Kidney (tissue), 14 donors: ENCODE measurements around the gene CLASP1. TPM values are rescaled to one million over a fixed set of nuclear protein-coding genes. Genes with fewer than 3 reads are reported as not detected.

ENCODE experiments used
- DNase-seq, 5 donors: peaks; one replicate each; pipeline ENCODE4 v3.0.0-alpha.2; 2013 to 2020
- FAIRE-seq: peaks from 2 replicates; lab custom pipeline; 2012; peaks lifted over from hg19 to GRCh38; lab: Jason Lieb, UNC
- H3K27ac ChIP-seq, 2 donors: one replicate each; pipeline ENCODE4 v1.7.0; 2013; ENCODE audit warnings: low read depth in 2 of 2, low read length in 2 of 2, inconsistent platforms in 1 of 2
- H3K27me3 ChIP-seq: one replicate; pipeline ENCODE4 v1.7.1; 2013; ENCODE audit warnings: low read length, inconsistent platforms; ENCODE audit not compliant: control insufficient read depth, insufficient read depth
- H3K36me3 ChIP-seq, 3 donors: one replicate each; pipeline versions ENCODE4 v1.7.0 to v1.7.1; 2013; ENCODE audit warnings: low read length in 3 of 3, control low read depth in 1 of 3, inconsistent platforms in 1 of 3; ENCODE audit not compliant: insufficient read depth in 3 of 3, control insufficient read depth in 2 of 3
- H3K4me1 ChIP-seq, 3 donors: one replicate each; pipeline versions ENCODE4 v1.7.0 to v1.7.1; 2013; ENCODE audit warnings: low read length in 3 of 3, inconsistent platforms in 1 of 3, low read depth in 1 of 3; ENCODE audit not compliant: control insufficient read depth in 2 of 3, insufficient read depth in 2 of 3
- H3K4me3 ChIP-seq, 3 donors: one replicate each; pipeline versions ENCODE4 v1.7.0 to v1.8.1; 2013; ENCODE audit warnings: low read length in 3 of 3, control low read depth in 1 of 3, inconsistent platforms in 1 of 3
- H3K9ac ChIP-seq, 3 donors: one replicate each; pipeline versions ENCODE4 v1.7.0 to v1.7.1; 2013; ENCODE audit warnings: low read length in 3 of 3, control low read depth in 1 of 3, inconsistent platforms in 1 of 3
- H3K9me3 ChIP-seq, 3 donors: one replicate each; pipeline versions ENCODE4 v1.7.0 to v1.7.1; 2013; ENCODE audit warnings: low read length in 3 of 3, control low read depth in 1 of 3, inconsistent platforms in 1 of 3; ENCODE audit not compliant: control insufficient read depth in 2 of 3, insufficient read depth in 1 of 3
- CTCF ChIP-seq: IDR thresholded peaks from 3 replicates; pipeline ENCODE4 v1.5.1; 2012; ENCODE audit warnings: mild to moderate bottlenecking, moderate library complexity, borderline replicate concordance; ENCODE audit not compliant: insufficient read depth; ENCODE audit errors: extremely low read depth
- intact Hi-C: fragments of 100-400 bp; cut with DNase I; formaldehyde crosslinking; loops from one replicate; pipeline ENCODE4 v1.11.1; 2022
- polyA plus RNA-seq: library from polyadenylated mRNA; stranded (reverse); fragments of 350-450 nt; fragmentation: Illumina TruSeq; extraction: RNeasy Lipid Tissue Mini Kit (QIAGEN cat#74804); gene quantifications from one replicate; pipeline ENCODE4 v1.2.3, GENCODE V29; 2014; ENCODE audit warnings: low read depth, low replicate concordance; ENCODE audit not compliant: insufficient read depth
- total RNA-seq: library from RNA; stranded (reverse); fragmentation: NEBNext Ultra II Directional; extraction: Animal tissue kit (Norgen Biotek cat#: 25700); gene quantifications from one replicate; pipeline ENCODE4 v1.2.1, GENCODE V29; 2021
- donor health status: control.
- donor health status: control.
- donor health status: control.
- donor health status: control.
- donor health status: control.
- donor health status: DM: yes; HTN: yes; CAD: no.
- donor health status: Normal renal cell carcinoma (clear cell type).

The CLASP1 gene
- total and polyA plus RNA-seq, 2 donors from 2014 or later, result 6.8 to 71.5 TPM

- intact Hi-C loops, result no loop called here
- Histone ChIP-seq H3K4me3 (no peak overlapping the region), H3K9ac (no peak overlapping the region), H3K36me3 (peaks cover 0 to 4% (median 0%) of the 10 kb centered on the region in 3 donors), H3K27ac (no peak overlapping the region), H3K9me3 (no peaks in the 10 kb centered on the region), H3K27me3 (no peaks in the 10 kb centered on the region), H3K4me1 (peaks cover 0 to 10% (median 9%) of the 10 kb centered on the region in 3 donors)
- no peak for TF ChIP-seq CTCF
- DNase-seq (no peak), FAIRE-seq (no peak)
These were observed 166.2 kb downstream of the CLASP1 start for GRCh38 chr2:121483021-121483420.

DNA sequence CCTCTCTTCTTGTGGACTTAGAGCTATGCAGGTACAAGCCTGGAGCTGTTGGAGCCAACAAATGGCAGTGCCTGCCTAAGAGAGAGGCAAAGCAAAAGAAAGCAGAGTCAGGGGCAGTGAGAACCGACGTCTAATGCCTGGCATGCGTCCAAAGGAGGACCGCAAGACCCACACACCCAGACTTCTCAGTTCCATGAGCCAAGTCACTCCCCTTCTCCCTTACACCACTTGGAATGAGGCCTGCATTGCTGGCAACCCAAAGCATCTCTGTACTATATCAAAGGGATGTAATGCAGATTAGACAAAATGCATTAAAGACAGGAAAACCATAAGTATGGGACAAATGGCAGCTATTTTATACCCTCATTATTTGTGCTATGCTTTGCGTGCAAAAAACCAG lies 168.4 kb downstream of the CLASP1 start:
- no peaks in the 10 kb centered on the region for H3K9me3 ChIP-seq
- intact Hi-C loops, result no loop called here
- no peak overlapping the region for H3K4me3 ChIP-seq
- TF ChIP-seq CTCF, result no peak
- H3K36me3 ChIP-seq, result peaks cover 0 to 4% (median 0%) of the 10 kb centered on the region in 3 donors
- H3K27ac ChIP-seq, result no peak overlapping the region
- H3K9ac ChIP-seq, result no peak overlapping the region
- FAIRE-seq (no peak), DNase-seq (peak in 2 of 5 donors; percentile 17 to 49)
- no peaks in the 10 kb centered on the region for H3K27me3 ChIP-seq
- peaks cover 2 to 11% (median 10%) of the 10 kb centered on the region in 3 donors for H3K4me1 ChIP-seq

- Histone ChIP-seq H3K4me3 (peak overlapping the region in 1 of 3 donors; percentile 17), H3K4me1 (peaks cover 2 to 11% (median 10%) of the 10 kb centered on the region in 3 donors), H3K9ac (no peak overlapping the region), H3K27me3 (no peaks in the 10 kb centered on the region), H3K27ac (peak overlapping the region in 1 of 2 donors; percentile 62), H3K36me3 (peaks cover 0 to 4% (median 0%) of the 10 kb centered on the region in 3 donors), H3K9me3 (no peaks in the 10 kb centered on the region)
- DNase-seq, result peak in 2 of 5 donors; percentile 35 to 60
- TF ChIP-seq CTCF, result peak; percentile 30
- intact Hi-C loops, result no loop called here
- no peak for FAIRE-seq
These were observed 169.3 kb downstream of the CLASP1 start for GRCh38 chr2:121479882-121480522.
